HepG2 (cell line): ENCODE data around the gene DMKN. TPM values are rescaled to one million over a fixed set of nuclear protein-coding genes. Genes with fewer than 3 reads are reported as not detected.

Experiments
- ATAC-seq: fragments of 200-7000 bp; cut with Tn5 transposase; 3 replicates; pipeline ENCODE4 v1.9.1; 2020; ENCODE audit warnings: mild to moderate bottlenecking, moderate library complexity
- BruUV-seq: library from RNA; stranded (reverse); fragments of 400-500 nt; replicated peaks from 2 replicates; lab custom pipeline; 2021; lab: Mats Ljungman, UMichigan
- CTCF ChIA-PET: fragments of 300-600 bp; formaldehyde crosslinking; extraction: SDS; loops from one replicate; lab custom pipeline; 2021; ENCODE audit warnings: low total read pairs, inconsistent platforms, low intra/inter-chr PET ratio; lab: Yijun Ruan, JAX
- POLR2A ChIA-PET: fragments of 350-600 bp; sonication (Branson Sonifier 250); formaldehyde crosslinking; loops from one replicate; lab custom pipeline; 2020; ENCODE audit warnings: antibody characterized with exemption, inconsistent platforms; lab: Yijun Ruan, JAX
- DNase-seq: peaks from one replicate; pipeline ENCODE4 v3.0.0-alpha.2; 2015; ENCODE audit warnings: low spot score
- FAIRE-seq: peaks from 3 replicates; lab custom pipeline; 2011; peaks lifted over from hg19 to GRCh38; lab: Jason Lieb, UNC
- H2AFZ ChIP-seq: one replicate; pipeline ENCODE4 v1.6.1; 2011; ENCODE audit warnings: low read length, inconsistent platforms
- H3K27ac ChIP-seq: fragments of 300-600 bp; 3 replicates; pipeline ENCODE4 v1.8.0; 2011; ENCODE audit warnings: mixed run types, mild to moderate bottlenecking, mixed read lengths, low read length, inconsistent platforms; ENCODE audit not compliant: insufficient read depth; ENCODE audit errors: extremely low read length
- H3K27me3 ChIP-seq, 2 experiments: fragments of 200-600 bp in 1 of 2; 2 replicates in 1 of 2; 3 replicates in 1 of 2; pipeline versions ENCODE4 v1.6.0 to v1.8.0; 2011; ENCODE audit warnings: low read length in 2 of 2, mild to moderate bottlenecking in 2 of 2, moderate library complexity in 2 of 2, inconsistent platforms in 1 of 2; ENCODE audit not compliant: insufficient read depth in 2 of 2, control insufficient read depth in 1 of 2
- H3K36me3 ChIP-seq, 2 experiments: fragments of 200-600 bp in 1 of 2; replicated peaks in 1 of 2; 2 replicates in 1 of 2; 3 replicates in 1 of 2; pipeline versions ENCODE4 v1.5.1 to v1.8.0; 2011; ENCODE audit warnings: low read length in 2 of 2, inconsistent platforms in 1 of 2; ENCODE audit not compliant: insufficient read depth in 2 of 2, control insufficient read depth in 1 of 2
- H3K4me1 ChIP-seq: 2 replicates; pipeline ENCODE4 v1.5.1; 2012; ENCODE audit warnings: low read length, inconsistent platforms; ENCODE audit not compliant: insufficient read depth
- H3K4me2 ChIP-seq: 2 replicates; pipeline ENCODE4 v1.6.0; 2011; ENCODE audit warnings: low read depth, low read length, inconsistent platforms
- H3K4me3 ChIP-seq, 3 experiments: fragments of 200-600 bp in 1 of 3; sonication (generic), shearing (Covaris generic) in 1 of 3; replicated peaks in 1 of 3; 2 replicates each; pipeline ENCODE4 v1.5.1; 2011 to 2016; ENCODE audit warnings: low read length in 3 of 3, inconsistent platforms in 2 of 3, low read depth in 2 of 3, mild to moderate bottlenecking in 2 of 3, control low read depth in 1 of 3, mixed read lengths in 1 of 3; ENCODE audit not compliant: insufficient read depth in 1 of 3
- H3K79me2 ChIP-seq: one replicate; pipeline ENCODE4 v1.6.1; 2011; ENCODE audit warnings: low read length, inconsistent platforms; ENCODE audit not compliant: insufficient read depth
- H3K9ac ChIP-seq: 2 replicates; pipeline ENCODE4 v1.6.0; 2011; ENCODE audit warnings: mild to moderate bottlenecking, low read depth, low read length, inconsistent platforms; ENCODE audit not compliant: insufficient read depth
- H3K9me3 ChIP-seq: 2 replicates; pipeline ENCODE4 v1.5.1; 2012; ENCODE audit warnings: mild to moderate bottlenecking, low read length
- H4K20me1 ChIP-seq: 2 replicates; pipeline ENCODE4 v1.6.0; 2011; ENCODE audit warnings: inconsistent platforms, mild to moderate bottlenecking, low read length, moderate library complexity; ENCODE audit not compliant: insufficient read depth
- SRSF4 ChIP-seq: fragments of 200-400 bp; formaldehyde crosslinking; IDR thresholded peaks from one replicate; pipeline ENCODE4 v1.6.1; 2018; ENCODE audit warnings: mild to moderate bottlenecking, low read depth, low read length, moderate library complexity; ENCODE audit not compliant: poor library complexity, severe bottlenecking
- TOE1 ChIP-seq: sonication (generic); formaldehyde crosslinking; IDR thresholded peaks from 2 replicates; pipeline ENCODE4 v1.4.0; 2020; ENCODE audit warnings: mild to moderate bottlenecking, missing genetic modification reagents
- ZBTB34 ChIP-seq: sonication (generic); formaldehyde crosslinking; IDR thresholded peaks from 2 replicates; pipeline ENCODE4 v1.8.0; 2022; ENCODE audit warnings: mild to moderate bottlenecking, missing genetic modification reagents
- ZBTB8A ChIP-seq: sonication (generic); formaldehyde crosslinking; IDR thresholded peaks from 2 replicates; pipeline ENCODE4 v1.4.0; 2020; ENCODE audit warnings: mild to moderate bottlenecking, low read depth, missing genetic modification reagents, borderline replicate concordance
- ZNF234 ChIP-seq: sonication (generic); formaldehyde crosslinking; conservative IDR thresholded peaks from 2 replicates; pipeline ENCODE4 v1.5.1; 2020; ENCODE audit warnings: mild to moderate bottlenecking, missing genetic modification reagents
- ZNF280B ChIP-seq: sonication (generic); formaldehyde crosslinking; IDR thresholded peaks from 2 replicates; pipeline ENCODE4 v1.5.0; 2020; ENCODE audit warnings: missing genetic modification reagents, mild to moderate bottlenecking, borderline replicate concordance
- WGBS: methylation state at CpG from one replicate; pipeline ENCODE4 v1.1.6; 2017; ENCODE audit warnings: low lambda C conversion rate; 5-methylcytosine and 5-hydroxymethylcytosine counted together
- in situ Hi-C: cut with HindIII; loops from 2 replicates; pipeline ENCODE4 v1.10.0; 2017; ENCODE audit warnings: low pct_unique_long_range_greater_than_20kb; ENCODE audit not compliant: extremely low pct_ligation_motif_present
- intact Hi-C: fragments of 100-400 bp; cut with micrococcal nuclease; formaldehyde crosslinking; loops from one replicate; pipeline ENCODE4 v1.10.0; 2022; ENCODE audit not compliant: unreplicated experiment
- polyA plus RNA-seq, 8 experiments: library from polyadenylated mRNA; depleted of rRNA in 3 of 8; stranded (reverse) in 7 of 8; unstranded in 1 of 8; fragments of >200 nt; fragmentation: Illumina TruSeq in 4 of 8; extraction: Trizol in 4 of 8; gene quantifications; 2 replicates each; pipeline versions ENCODE4 v1.2.1 to v1.2.3, GENCODE V29; 2011 to 2016; ENCODE audit warnings: low read depth in 4 of 8, missing spikeins in 1 of 8, mixed read lengths in 1 of 8; ENCODE audit not compliant: insufficient read depth in 1 of 8
- total RNA-seq, 5 experiments: library from RNA; depleted of rRNA; stranded (reverse); fragments of >200 nt; fragmentation: Illumina TruSeq; extraction: Trizol; gene quantifications; 2 replicates each; pipeline ENCODE4 v1.2.3, GENCODE V29; 2016; ENCODE audit warnings: low read depth in 1 of 5

DMKN gene
- total and polyA plus RNA-seq, 2 of the 13 experiments (the other 11 are each of a cell fraction or from before 2014, with no cell fraction given), result 50.8 to 57.1 TPM

- H3K36me3 ChIP-seq, result peaks cover 0 to 3% of the 10 kb centered on the region in 2 experiments; a peak in 3 of 5 replicates
- H3K27ac ChIP-seq, result peak overlapping the region; percentile 66
- H3K9ac ChIP-seq, result peak overlapping the region; percentile 88
- ChIA-PET POLR2A (interaction anchor here (1.6 kb wide), 1 partner anchor 36 kb away, joined by 4 read pairs; no protein-coding TSS in a partner anchor), CTCF (no interaction called here)
- peaks cover 43% of the 10 kb centered on the region for H3K4me1 ChIP-seq
- intact Hi-C loops (no loop called here), in situ Hi-C loops (loop anchor here (5.0 kb wide), 2 partner anchors 96 to 171 kb away; partner anchors contain the start of genes ETV2 and KMT2B)
- H3K79me2 ChIP-seq, result peaks cover 25% of the 10 kb centered on the region
- H2AFZ ChIP-seq, result no peak overlapping the region
- BruUV-seq, result TSS peak; percentile 63
- H3K9me3 ChIP-seq, result no peaks in the 10 kb centered on the region
- peak overlapping the region; percentile 87 for H3K4me2 ChIP-seq
- DNase-seq (no peak), FAIRE-seq (no peak), ATAC-seq (no peak)
- WGBS, result 69% methylated on average over 5 of the region's 8 CpGs
- TF ChIP-seq ZNF280B (CRISPR knock-in tag) (no peak), TOE1 (CRISPR knock-in tag) (no peak), ZBTB8A (no peak), ZNF234 (CRISPR knock-in tag) (no peak), SRSF4 (no peak), ZBTB34 (CRISPR knock-in tag) (no peak)
- H3K27me3 ChIP-seq, result no peaks in the 10 kb centered on the region; a peak in 1 of 5 replicates
- no peaks in the 10 kb centered on the region for H4K20me1 ChIP-seq
- H3K4me3 ChIP-seq, result peak overlapping the region; percentile 89 to 96 (median 92)
Observed at GRCh38 chr19:35546532-35546931, 33.1 kb upstream of the DMKN start.
